ENCODE measurements around the gene HLA-DMA.

HLA-DMA gene

GRCh38 chr6:32906539-32906938 lies 46.4 kb downstream of the HLA-DMA start:
- H3K4me3 ChIP-seq (ENCODE audit: insufficient read depth, low read length, poor library complexity, severe bottlenecking), result no peak overlapping the region
- no peaks in the 10 kb centered on the region for H3K9me3 ChIP-seq (ENCODE audit: insufficient read depth, low read length)
- no peaks in the 10 kb centered on the region for H4K20me1 ChIP-seq (ENCODE audit: low read depth, low read length)
- H2AFZ ChIP-seq (ENCODE audit: low read depth, low read length, severe bottlenecking), result no peak overlapping the region
- TF ChIP-seq CTCF (IDR thresholded peaks at IDR 0.05; ENCODE audit: insufficient read depth, low read length, poor library complexity, severe bottlenecking) (no peak), EZH2phosphoT487 (conservative IDR thresholded peaks at IDR 0.05; ENCODE audit: low read length) (no peak)
- no peak overlapping the region for H3K27ac ChIP-seq (ENCODE audit: low read depth, low read length)
- 0 out of 2 replicates have a peak, but pooled peaks cover 3% of the 10 kb centered on the region for H3K36me3 ChIP-seq (ENCODE audit: low read length)
- no peak overlapping the region for H3K4me2 ChIP-seq (ENCODE audit: low read depth, low read length, poor library complexity, severe bottlenecking)
- H3K27me3 ChIP-seq (ENCODE audit: low read length), result no peaks in the 10 kb centered on the region
- peaks cover 8% of the 10 kb centered on the region; the same call in 1 of the 2 replicates for H3F3A ChIP-seq (ENCODE audit: insufficient read depth)
- H3K9me2 ChIP-seq (replicated peaks; ENCODE audit: insufficient read depth, low read length), result no peaks in the 10 kb centered on the region
- H3K79me2 ChIP-seq (ENCODE audit: insufficient read depth, low read length), result no peaks in the 10 kb centered on the region
- H3K9ac ChIP-seq (ENCODE audit: low read length), result no peak overlapping the region

GRCh38 chr6:32905078-32905477 lies 47.8 kb downstream of the HLA-DMA start:
- TF ChIP-seq CTCF (IDR thresholded peaks at IDR 0.05; ENCODE audit: insufficient read depth, low read length, poor library complexity, severe bottlenecking), result no peak
- no peak for TF ChIP-seq EZH2phosphoT487 (conservative IDR thresholded peaks at IDR 0.05; ENCODE audit: low read length)
- peaks cover 8% of the 10 kb centered on the region; the same call in 1 of the 2 replicates for H3F3A ChIP-seq (ENCODE audit: insufficient read depth)
- no peak overlapping the region for H3K4me3 ChIP-seq (ENCODE audit: insufficient read depth, low read length, poor library complexity, severe bottlenecking)
- no peaks in the 10 kb centered on the region for H3K27me3 ChIP-seq (ENCODE audit: low read length)
- H3K9ac ChIP-seq (ENCODE audit: low read length), result no peak overlapping the region
- peaks cover 15% of the 10 kb centered on the region for H3K36me3 ChIP-seq (ENCODE audit: low read length)
- no peaks in the 10 kb centered on the region for H3K9me2 ChIP-seq (replicated peaks; ENCODE audit: insufficient read depth, low read length)
- H3K4me2 ChIP-seq (ENCODE audit: low read depth, low read length, poor library complexity, severe bottlenecking), result no peak overlapping the region
- H3K9me3 ChIP-seq (ENCODE audit: insufficient read depth, low read length), result no peaks in the 10 kb centered on the region
- no peaks in the 10 kb centered on the region for H3K79me2 ChIP-seq (ENCODE audit: insufficient read depth, low read length)
- no peak overlapping the region for H2AFZ ChIP-seq (ENCODE audit: low read depth, low read length, severe bottlenecking)
- H3K27ac ChIP-seq (ENCODE audit: low read depth, low read length), result no peak overlapping the region
- H4K20me1 ChIP-seq (ENCODE audit: low read depth, low read length), result 0 out of 2 replicates have a peak, but pooled peaks cover 4% of the 10 kb centered on the region

GRCh38 chr6:32903952-32904351 lies 48.9 kb downstream of the HLA-DMA start:
- H3K27me3 ChIP-seq (ENCODE audit: low read length), result no peaks in the 10 kb centered on the region
- H3K27ac ChIP-seq (ENCODE audit: low read depth, low read length), result no peak overlapping the region
- no peaks in the 10 kb centered on the region for H3K9me3 ChIP-seq (ENCODE audit: insufficient read depth, low read length)
- 0 out of 2 replicates have a peak, but pooled peaks cover 8% of the 10 kb centered on the region for H4K20me1 ChIP-seq (ENCODE audit: low read depth, low read length)
- no peak overlapping the region for H3K9ac ChIP-seq (ENCODE audit: low read length)
- H3K4me2 ChIP-seq (ENCODE audit: low read depth, low read length, poor library complexity, severe bottlenecking), result no peak overlapping the region
- H2AFZ ChIP-seq (ENCODE audit: low read depth, low read length, severe bottlenecking), result no peak overlapping the region
- no peaks in the 10 kb centered on the region for H3K9me2 ChIP-seq (replicated peaks; ENCODE audit: insufficient read depth, low read length)
- H3K36me3 ChIP-seq (ENCODE audit: low read length), result peaks cover 19% of the 10 kb centered on the region
- H3K79me2 ChIP-seq (ENCODE audit: insufficient read depth, low read length), result peaks cover 6% of the 10 kb centered on the region
- no peak for TF ChIP-seq CTCF (IDR thresholded peaks at IDR 0.05; ENCODE audit: insufficient read depth, low read length, poor library complexity, severe bottlenecking)
- TF ChIP-seq EZH2phosphoT487 (conservative IDR thresholded peaks at IDR 0.05; ENCODE audit: low read length), result no peak
- peaks cover 7% of the 10 kb centered on the region for H3F3A ChIP-seq (ENCODE audit: insufficient read depth)
- H3K4me3 ChIP-seq (ENCODE audit: insufficient read depth, low read length, poor library complexity, severe bottlenecking), result no peak overlapping the region

Measured in SU-DHL-6 (cell line).